NCI-H774 (cell line): ENCODE measurements around the gene BFSP1.

Experiments
- DNase-seq: peaks from one replicate; lab custom pipeline; 2025; lab: John Stamatoyannopoulos, UW

Gene BFSP1

GRCh38 chr20:17465236-17465635 is 65.9 kb downstream of the BFSP1 start:
- DNase-seq = no peak

- no peak for DNase-seq
These were observed 67.5 kb downstream of the BFSP1 start for GRCh38 chr20:17463711-17464110.

GRCh38 chr20:17461941-17462340 is 69.2 kb downstream of the BFSP1 start:
- DNase-seq = no peak

GRCh38 chr20:17460119-17460518 is 71.1 kb downstream of the BFSP1 start:
- DNase-seq = no peak

- DNase-seq = no peak
These were observed 73.5 kb downstream of the BFSP1 start for GRCh38 chr20:17457588-17458190.

- no peak for DNase-seq
These were observed 74.1 kb downstream of the BFSP1 start for GRCh38 chr20:17457079-17457478.

GRCh38 chr20:17456279-17456678 is 74.9 kb downstream of the BFSP1 start:
- no peak for DNase-seq

GRCh38 chr20:17453592-17453991 is 77.6 kb downstream of the BFSP1 start:
- DNase-seq = no peak

- no peak for DNase-seq
These were observed 78.7 kb downstream of the BFSP1 start for GRCh38 chr20:17452441-17452840.

- DNase-seq = no peak
These were observed 82.1 kb downstream of the BFSP1 start for GRCh38 chr20:17449031-17449430.

GRCh38 chr20:17448071-17448470 is 83.1 kb downstream of the BFSP1 start:
- DNase-seq = no peak

GRCh38 chr20:17446171-17446570 is 85.0 kb downstream of the BFSP1 start:
- no peak for DNase-seq

- DNase-seq = no peak
These were observed 85.6 kb downstream of the BFSP1 start for GRCh38 chr20:17445543-17445942.

- no peak for DNase-seq
These were observed 87.1 kb downstream of the BFSP1 start for GRCh38 chr20:17444091-17444490.
